RWPE2 (cell line): Measurements from ENCODE around the gene WDR82.

Experiments used
- ATAC-seq: fragments of 200-7000 bp; cut with Tn5 transposase; 3 replicates; pipeline ENCODE4 v1.9.1; 2021; ENCODE audit warnings: low read depth
- DNase-seq: peaks from one replicate; pipeline ENCODE4 v3.0.0-alpha.2; 2020; ENCODE audit warnings: low spot score
- H3K27ac ChIP-seq: fragments of 450-650 bp; 2 replicates; pipeline ENCODE4 v1.5.1; 2017; ENCODE audit warnings: mild to moderate bottlenecking; ENCODE audit not compliant: poor library complexity, severe bottlenecking
- H3K27me3 ChIP-seq: fragments of 250-450 bp; sonication (Bioruptor Pico); 2 replicates; pipeline ENCODE4 v1.5.1; 2021; ENCODE audit warnings: mild to moderate bottlenecking, moderate library complexity; ENCODE audit not compliant: insufficient read depth, poor library complexity, severe bottlenecking
- H3K36me3 ChIP-seq: fragments of 250-450 bp; sonication (Bioruptor Pico); 2 replicates; pipeline ENCODE4 v1.5.1; 2020; ENCODE audit warnings: low read depth, mild to moderate bottlenecking, moderate library complexity
- H3K4me1 ChIP-seq: fragments of 250-450 bp; sonication (Bioruptor Pico); 2 replicates; pipeline ENCODE4 v1.5.1; 2021; ENCODE audit warnings: mild to moderate bottlenecking, moderate library complexity; ENCODE audit not compliant: insufficient read depth, poor library complexity, severe bottlenecking
- H3K4me3 ChIP-seq: fragments of 250-450 bp; sonication (Bioruptor Pico); 2 replicates; pipeline ENCODE4 v1.5.1; 2021; ENCODE audit warnings: mild to moderate bottlenecking, moderate library complexity; ENCODE audit not compliant: severe bottlenecking
- H3K9me3 ChIP-seq: fragments of 250-450 bp; sonication (Bioruptor Pico); 2 replicates; pipeline ENCODE4 v1.5.1; 2021; ENCODE audit warnings: mild to moderate bottlenecking, moderate library complexity; ENCODE audit not compliant: severe bottlenecking
- TF ChIP-seq, protein P1 (sequence below): fragments of 450-650 bp; IDR thresholded peaks from one replicate; pipeline ENCODE4 v1.5.1; 2017; ENCODE audit warnings: mild to moderate bottlenecking, moderate library complexity; ENCODE audit not compliant: poor library complexity, severe bottlenecking

Gene WDR82

DNA sequence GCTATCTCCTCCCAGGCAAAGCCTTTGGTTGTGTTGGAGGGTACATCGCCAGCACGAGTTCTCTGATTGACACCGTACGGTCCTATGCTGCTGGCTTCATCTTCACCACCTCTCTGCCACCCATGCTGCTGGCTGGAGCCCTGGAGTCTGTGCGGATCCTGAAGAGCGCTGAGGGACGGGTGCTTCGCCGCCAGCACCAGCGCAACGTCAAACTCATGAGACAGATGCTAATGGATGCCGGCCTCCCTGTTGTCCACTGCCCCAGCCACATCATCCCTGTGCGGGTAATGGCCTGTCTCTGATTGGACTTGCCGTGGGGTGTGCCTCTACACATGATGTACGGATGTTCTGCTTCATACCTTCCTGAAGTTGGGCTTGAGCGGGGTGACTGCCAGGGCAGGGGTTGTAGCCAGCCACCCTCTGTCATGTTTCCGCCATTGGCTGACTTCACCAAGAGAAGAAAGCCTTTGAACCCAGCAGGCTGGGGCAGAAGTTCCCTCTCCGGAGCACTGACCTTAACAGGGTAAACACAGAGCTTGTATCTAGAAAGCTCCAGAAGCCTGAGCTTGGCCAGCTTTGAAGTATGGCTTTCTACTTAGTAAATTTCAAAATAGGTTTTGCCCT is 67.1 kb downstream of the WDR82 start:
- TF ChIP-seq, protein P1, sequence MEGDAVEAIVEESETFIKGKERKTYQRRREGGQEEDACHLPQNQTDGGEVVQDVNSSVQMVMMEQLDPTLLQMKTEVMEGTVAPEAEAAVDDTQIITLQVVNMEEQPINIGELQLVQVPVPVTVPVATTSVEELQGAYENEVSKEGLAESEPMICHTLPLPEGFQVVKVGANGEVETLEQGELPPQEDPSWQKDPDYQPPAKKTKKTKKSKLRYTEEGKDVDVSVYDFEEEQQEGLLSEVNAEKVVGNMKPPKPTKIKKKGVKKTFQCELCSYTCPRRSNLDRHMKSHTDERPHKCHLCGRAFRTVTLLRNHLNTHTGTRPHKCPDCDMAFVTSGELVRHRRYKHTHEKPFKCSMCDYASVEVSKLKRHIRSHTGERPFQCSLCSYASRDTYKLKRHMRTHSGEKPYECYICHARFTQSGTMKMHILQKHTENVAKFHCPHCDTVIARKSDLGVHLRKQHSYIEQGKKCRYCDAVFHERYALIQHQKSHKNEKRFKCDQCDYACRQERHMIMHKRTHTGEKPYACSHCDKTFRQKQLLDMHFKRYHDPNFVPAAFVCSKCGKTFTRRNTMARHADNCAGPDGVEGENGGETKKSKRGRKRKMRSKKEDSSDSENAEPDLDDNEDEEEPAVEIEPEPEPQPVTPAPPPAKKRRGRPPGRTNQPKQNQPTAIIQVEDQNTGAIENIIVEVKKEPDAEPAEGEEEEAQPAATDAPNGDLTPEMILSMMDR: no peak
- Histone ChIP-seq H3K27me3 (no peaks in the 10 kb centered on the region), H3K4me3 (no peak overlapping the region), H3K36me3 (peaks cover 76% of the 10 kb centered on the region), H3K4me1 (peaks cover 12% of the 10 kb centered on the region), H3K9me3 (no peaks in the 10 kb centered on the region), H3K27ac (no peak overlapping the region)
- no peak for ATAC-seq
- DNase-seq: no peak

DNA sequence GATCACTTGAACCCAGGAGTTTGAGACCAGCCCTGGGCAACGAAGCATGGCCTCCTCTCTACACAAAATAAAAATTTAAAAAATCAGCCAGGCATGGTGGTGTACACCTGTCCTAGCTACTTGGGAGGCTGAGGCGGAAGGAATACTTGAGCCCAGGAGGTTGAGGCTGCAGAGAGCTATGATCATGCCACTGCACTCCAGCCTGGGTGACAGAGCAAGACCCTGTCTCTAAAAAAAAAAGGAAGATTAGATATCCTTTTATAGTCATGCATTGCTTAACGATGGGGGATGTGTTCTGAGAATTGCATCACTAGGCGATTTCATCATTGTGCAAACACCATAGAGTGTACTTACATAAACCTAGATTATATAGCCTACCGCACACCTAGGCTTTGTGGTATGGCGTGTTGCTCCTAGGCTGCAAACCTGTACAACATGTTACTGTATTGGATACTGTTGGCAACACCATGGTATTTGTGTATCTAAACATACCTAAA is 67.9 kb downstream of the WDR82 start:
- Histone ChIP-seq H3K9me3 (no peaks in the 10 kb centered on the region), H3K27me3 (no peaks in the 10 kb centered on the region), H3K4me1 (peaks cover 17% of the 10 kb centered on the region), H3K4me3 (no peak overlapping the region), H3K27ac (no peak overlapping the region), H3K36me3 (peaks cover 84% of the 10 kb centered on the region)
- TF ChIP-seq, protein P1: no peak
- ATAC-seq: peak; percentile 86
- no peak for DNase-seq

DNA sequence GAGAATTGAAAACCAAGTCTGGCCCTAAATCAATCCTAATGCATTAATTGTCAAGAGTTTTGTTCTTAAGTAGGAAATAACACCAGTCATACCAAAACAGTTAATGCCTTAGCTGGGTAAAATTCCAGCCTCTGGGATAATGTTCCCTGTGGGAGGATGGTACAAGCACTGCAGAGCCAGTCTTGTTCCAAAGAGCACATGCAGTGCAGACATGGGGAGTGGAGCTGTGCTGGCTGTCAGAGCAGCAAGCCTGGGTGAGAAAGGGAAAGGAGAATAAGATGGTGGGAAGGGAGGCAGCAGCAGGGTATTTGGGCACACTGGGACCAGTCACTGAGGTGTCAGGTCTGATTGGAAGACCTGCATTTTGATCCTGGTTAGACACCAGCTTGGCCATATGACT is 68.4 kb downstream of the WDR82 start:
- no peak for ATAC-seq
- Histone ChIP-seq H3K9me3 (no peaks in the 10 kb centered on the region), H3K4me3 (no peak overlapping the region), H3K36me3 (peaks cover 89% of the 10 kb centered on the region), H3K27ac (no peak overlapping the region), H3K27me3 (no peaks in the 10 kb centered on the region), H3K4me1 (peaks cover 23% of the 10 kb centered on the region)
- TF ChIP-seq, protein P1: no peak
- no peak for DNase-seq

DNA sequence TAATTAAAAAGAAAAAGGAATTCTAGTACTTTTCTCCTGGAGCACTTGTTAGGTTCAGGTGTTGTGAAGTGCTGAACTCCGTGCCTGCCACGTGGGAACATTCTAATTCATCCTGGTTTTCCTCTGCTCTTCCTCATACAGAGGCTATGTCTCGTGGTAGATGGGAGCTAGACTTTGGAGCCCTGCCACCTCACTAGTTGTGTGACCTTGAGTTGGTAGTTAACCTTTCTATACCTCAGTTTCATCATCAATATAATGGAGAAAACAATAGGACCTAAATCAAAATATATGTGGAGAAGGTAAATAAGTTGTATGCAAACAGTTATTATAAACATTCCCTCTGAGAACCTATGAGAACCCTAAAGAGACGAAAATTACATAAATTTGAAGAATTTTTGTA is 69.9 kb downstream of the WDR82 start:
- peaks cover 94% of the 10 kb centered on the region for H3K36me3 ChIP-seq
- H3K27ac ChIP-seq: no peak overlapping the region
- no peak overlapping the region for H3K4me3 ChIP-seq
- TF ChIP-seq, protein P1: no peak
- H3K27me3 ChIP-seq: no peaks in the 10 kb centered on the region
- no peak for DNase-seq
- H3K4me1 ChIP-seq: peaks cover 32% of the 10 kb centered on the region
- no peak for ATAC-seq
- no peaks in the 10 kb centered on the region for H3K9me3 ChIP-seq

DNA sequence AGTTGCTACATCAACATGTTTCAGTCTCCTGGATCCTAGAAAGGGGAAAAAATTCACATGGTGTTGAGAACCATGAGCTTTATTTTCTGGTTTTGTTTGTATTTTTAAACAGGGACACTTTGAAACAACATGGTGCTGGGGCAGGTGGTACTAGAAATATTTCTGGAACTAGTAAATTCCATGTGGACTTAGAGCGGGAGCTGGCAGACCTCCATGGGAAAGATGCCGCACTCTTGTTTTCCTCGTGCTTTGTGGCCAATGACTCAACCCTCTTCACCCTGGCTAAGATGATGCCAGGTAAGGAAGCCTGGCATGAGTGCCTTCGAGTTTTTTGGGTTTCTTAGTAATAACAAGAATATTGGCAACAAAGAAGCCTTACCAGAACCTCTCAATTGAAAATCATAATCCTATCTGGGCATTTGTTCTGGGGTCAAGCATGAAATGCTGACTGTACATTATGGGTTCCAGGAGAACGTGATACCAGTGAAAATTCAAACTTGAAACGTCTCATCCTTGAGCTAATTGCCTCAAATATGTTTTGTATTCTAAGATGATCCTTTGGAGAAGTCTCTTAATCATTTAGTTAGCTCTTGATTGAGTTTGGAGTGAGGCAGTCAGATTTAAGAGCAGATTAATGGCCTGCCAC is 72.6 kb downstream of the WDR82 start:
- Histone ChIP-seq H3K27me3 (no peaks in the 10 kb centered on the region), H3K4me1 (peaks cover 29% of the 10 kb centered on the region), H3K36me3 (peaks cover 94% of the 10 kb centered on the region), H3K9me3 (no peaks in the 10 kb centered on the region), H3K4me3 (no peak overlapping the region), H3K27ac (no peak overlapping the region)
- TF ChIP-seq, protein P1: no peak
- DNase-seq: no peak
- ATAC-seq: no peak
